ENCODE results near the gene STAT3.
A peak's percentile ranks its signal among the peaks of the same experiment; 100 is the strongest.
"Not testable (repeated sequence)": the region's sequence is repeated elsewhere in the genome, so short reads cannot be mapped to it uniquely, and the experiment has no call there.

STAT3 gene

DNA sequence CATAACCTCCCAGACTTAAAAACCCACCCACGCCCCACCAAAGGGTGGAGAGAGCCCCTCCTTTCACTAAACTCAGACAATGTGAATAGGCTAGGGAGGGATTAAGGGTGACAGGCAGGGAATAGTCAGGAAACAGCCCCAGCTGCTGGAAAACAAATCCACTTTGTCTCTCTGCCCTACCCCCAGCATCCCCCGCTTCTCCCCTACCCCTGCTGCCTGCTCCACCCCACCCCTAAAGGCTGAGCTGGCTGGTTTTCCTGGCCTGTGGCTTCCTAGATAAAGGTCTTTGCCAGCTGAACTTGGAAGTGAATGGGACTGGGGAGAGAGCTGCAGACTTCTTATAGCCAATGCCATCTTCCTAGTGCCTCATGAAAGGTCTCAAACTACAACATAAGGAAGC, 19.8 kb upstream of the STAT3 start:
- DNase-seq = no peak

- DNase-seq = peak; percentile 79
Measured at GRCh38 chr17:42407289-42407836, 19.1 kb upstream of the STAT3 start.

- DNase-seq = no peak
Measured at GRCh38 chr17:42406615-42407288, 18.5 kb upstream of the STAT3 start.

DNA sequence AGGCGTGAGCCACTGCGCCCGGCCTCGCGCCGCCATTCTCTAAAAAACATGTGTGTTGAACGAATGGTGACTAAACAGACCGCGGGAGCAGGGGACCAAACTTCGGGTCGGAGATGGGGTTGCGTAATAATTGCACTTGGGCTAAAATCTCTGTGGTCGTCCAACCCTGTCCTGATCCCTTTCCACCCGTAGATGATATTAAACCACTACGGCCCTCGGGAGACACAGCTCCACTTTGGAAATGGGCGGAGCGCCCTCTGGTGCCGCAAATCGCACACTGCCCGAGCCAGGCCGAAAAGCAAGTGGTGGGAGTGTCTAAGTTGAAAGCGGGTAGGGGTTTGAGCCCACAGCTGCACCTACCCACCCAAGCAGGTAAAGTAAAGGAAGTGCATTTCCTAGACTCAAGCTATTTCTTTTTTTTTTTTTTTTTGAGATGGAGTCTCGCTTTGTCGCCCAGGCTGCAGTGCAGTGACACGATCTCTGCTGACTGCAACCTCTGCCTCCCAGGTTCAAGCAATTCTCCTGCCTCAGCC, 17.8 kb upstream of the STAT3 start:
- no peak for DNase-seq

DNA sequence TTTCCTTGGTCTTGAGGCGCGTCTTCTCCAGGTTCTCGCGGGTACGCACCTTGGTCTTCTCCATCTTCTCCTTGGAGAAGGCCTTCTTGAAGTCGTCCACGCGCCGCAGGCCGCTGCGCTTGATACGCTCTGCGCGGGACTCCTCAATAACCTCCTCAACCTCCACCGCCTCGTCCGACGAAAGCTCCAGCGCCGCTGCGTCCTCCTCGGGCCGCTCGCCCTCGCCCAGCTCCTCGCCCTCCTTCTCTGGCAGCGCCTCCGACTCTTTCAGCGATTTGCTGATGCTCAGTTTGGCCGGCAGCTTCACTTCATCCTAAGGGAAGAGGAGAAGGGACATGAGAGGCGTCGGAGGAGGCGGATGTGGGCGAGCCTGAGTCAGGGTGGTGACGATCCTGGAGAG, 16.8 kb upstream of the STAT3 start:
- DNase-seq = no peak

- no peak for DNase-seq
Measured at GRCh38 chr17:42404326-42405055, 16.2 kb upstream of the STAT3 start.

DNA sequence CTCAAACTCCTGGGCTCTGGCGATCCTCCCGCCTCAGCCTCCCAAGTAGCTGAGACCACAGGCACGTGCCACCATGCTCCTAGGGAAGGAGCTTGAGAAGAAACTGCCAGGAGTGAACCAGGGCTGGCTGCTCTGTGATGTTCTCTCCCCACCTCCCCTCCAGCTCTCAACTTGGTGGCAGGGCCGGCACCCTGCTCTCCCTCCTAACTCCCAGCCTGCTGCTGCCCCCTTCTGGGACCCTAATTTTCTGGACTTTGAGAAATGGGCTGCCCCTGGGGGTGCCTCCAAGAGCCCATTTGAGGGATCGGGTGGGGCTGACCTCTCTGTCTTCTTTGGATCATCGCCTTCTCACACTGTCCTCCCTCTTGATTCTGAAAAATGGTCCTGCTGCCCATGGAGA, 14.9 kb upstream of the STAT3 start:
- DNase-seq = no peak

- DNase-seq = peak; percentile 56
Measured at GRCh38 chr17:42402117-42402516, 13.9 kb upstream of the STAT3 start.

- DNase-seq = not testable (repeated sequence)
Measured at GRCh38 chr17:42400844-42401375, 12.7 kb upstream of the STAT3 start.

DNA sequence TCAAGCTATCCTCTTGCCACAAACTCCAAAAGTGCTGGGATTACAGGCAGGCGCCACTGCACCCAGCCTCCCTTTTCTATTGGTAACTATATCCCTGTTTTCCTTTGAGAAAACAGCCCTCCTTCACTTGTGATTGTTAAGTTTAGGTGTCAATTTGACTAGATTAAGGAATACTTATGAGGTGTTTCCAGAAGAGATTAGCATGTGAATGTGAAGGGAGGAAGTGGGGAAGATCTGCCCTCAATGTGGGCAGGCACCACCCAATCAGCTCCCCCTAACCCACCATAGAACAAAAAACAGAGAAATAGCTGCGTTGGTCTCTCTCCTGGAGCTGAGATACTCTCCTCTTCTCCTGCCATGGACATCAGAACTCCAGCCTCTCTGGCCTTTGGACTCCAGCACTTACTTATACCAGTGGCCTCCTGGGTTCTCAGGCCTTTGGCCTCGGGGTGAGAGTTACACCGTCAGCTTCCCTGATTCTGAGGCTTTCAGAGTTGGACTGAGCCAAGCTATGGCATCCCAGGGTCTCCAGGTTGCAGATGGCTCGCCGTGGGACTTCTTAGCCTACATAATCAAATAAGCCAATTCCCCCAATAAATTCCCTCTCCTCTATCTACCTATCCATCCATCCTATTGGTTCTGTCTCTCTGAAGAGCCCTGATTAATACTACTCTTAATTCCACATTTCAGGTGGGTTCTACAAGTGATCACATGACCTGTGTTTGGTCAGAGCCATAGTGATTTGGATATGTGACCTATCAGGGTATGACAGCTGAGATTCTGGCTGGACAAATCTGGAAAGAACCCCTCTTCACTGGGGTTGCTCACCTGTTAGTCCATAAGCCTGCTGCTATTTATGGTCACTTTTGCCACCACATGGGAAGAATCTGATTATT, 12.0 kb upstream of the STAT3 start:
- no peak for DNase-seq

DNA sequence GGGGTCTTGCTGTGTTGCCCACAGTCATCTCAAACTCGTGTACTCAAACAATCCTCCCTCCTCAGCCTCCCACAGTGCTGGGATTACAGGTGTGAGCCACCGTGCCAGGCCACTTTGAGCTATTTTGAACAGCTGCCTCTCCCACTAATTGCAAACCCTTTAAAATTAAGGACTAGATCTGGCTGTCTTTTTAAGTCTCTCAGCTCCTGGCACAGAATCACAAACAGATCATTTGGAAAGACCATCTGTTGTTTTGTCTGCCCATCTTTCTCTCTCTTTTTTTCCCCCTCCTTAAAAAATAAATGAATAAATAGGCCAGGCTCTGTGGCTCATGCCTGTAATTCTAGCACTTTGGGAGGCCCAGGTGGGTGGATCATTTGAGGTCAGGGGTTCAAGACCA, 10.9 kb upstream of the STAT3 start:
- no peak for DNase-seq

DNA sequence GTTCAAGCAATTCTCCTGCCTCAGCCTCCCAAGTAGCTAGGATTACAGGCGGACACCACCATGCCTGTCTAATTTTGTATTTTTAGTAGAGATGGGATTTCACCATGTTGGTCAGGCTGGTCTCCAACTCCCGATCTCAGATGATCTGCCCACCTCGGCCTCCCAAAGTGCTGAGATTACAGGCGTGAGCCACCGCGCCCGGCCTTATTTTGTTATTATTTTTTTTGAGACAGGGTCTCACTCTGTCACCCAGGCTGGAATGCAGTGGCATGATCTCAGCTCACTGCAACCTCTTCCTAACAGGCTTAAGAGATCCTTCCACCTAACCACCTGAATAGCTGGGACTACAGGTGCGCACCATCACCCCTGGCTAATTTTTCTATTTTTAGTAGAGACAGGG, 7.4 kb upstream of the STAT3 start:
- not testable (repeated sequence) for DNase-seq

DNA sequence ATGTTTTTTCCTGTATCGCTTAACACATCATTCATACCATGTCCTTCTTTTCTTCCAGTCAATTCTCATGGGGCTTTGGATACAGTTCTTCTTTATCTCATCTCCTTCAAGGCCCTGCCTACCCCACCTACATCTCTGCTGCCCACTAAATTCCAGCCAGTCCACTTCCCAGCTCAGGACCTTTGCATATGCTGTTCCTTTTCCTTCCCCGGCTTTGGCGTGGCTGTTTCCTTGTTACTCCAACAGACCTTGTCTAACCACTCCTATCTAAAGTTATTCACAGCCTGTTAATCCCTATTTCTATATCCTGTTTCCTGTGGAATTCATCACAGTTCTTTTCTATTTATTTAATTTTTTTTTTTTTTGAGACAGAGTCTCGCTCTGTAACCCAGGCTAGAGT, 6.6 kb upstream of the STAT3 start:
- DNase-seq = no peak

DNA sequence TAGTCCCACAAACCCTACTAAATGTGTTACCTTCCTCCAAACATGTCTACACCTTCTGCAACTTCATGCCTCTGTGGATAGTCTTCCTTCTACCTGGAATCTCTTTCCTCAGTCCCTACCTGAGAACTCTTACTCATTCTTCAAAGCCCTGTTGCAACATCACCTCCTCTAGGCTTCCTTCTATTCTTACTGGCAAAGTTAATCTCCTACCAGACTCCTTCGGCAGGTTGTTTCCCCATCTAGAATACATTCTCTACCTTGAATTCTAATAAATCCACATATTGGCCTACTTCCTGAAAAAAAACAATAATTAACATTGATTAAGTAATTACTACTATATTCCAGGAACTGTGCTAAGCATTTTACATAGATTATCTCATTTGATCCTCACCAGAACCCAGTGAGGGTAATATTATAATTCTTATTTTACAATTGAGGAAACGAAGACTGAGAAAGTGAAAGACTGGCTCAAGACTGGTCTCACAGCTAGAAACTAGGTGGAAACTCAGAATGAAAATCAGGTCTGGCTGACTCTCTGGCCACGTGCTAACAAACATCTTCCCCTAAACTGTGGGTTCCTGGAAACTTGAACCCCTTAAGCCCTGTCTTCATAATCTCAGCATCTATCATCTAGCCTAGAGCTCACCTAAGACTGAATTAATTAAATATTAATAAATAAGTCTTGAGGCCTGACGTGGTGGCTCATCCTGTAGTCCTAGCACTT, 4.6 kb upstream of the STAT3 start:
- DNase-seq = no peak

DNA sequence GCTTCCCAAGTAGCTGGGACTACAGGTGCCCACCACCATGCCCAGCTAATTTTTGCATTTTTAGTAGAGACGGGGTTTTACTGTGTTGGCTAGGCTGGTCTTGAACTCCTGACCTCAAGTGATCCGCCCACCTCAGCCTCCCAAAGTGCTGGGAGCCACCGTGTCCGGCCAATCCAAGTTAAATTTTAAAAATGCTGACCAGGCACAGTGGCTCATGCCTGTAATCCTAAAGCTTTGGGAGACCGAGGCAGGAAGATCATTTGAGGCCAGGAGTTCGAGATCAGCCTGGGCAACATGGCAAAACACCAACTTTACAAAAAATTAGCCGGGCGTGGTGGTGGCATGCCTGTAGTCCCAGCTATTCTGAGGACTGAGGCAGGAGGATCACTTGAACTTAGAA, 3.2 kb upstream of the STAT3 start:
- DNase-seq = not testable (repeated sequence)

DNA sequence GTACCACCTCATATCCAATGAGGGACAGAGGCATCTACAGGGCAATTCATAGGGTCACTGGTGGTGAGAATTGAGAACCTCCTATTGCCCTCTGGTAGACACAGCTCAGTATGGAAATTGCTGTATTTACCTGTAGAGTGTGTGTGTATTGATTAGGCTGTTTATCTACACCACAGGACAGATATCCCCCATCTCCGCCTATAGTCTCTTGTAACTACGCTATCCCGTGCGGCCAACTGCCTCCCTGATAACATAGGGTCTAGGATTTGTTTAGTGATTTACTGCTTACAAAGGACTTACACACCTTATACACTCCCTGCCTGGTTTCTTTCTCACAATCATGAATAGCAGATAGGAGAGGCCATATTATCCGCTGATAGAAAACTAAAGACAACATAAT, 1.7 kb upstream of the STAT3 start:
- DNase-seq = no peak

DNA sequence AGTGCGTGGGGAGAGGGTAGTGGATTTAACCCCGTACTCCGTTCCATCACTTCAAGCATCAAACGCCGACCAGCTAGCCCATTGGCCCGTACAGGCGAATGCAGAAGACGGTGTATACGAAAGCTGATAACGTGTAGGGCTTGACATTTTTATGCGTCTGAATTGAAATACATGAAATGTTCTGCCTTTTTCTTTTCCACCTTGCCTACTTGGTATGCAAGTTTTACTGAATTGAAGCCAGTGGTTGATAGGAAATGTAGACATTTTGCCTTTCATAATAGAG, 834 bp upstream of the STAT3 start:
- DNase-seq = peak; percentile 22

DNA sequence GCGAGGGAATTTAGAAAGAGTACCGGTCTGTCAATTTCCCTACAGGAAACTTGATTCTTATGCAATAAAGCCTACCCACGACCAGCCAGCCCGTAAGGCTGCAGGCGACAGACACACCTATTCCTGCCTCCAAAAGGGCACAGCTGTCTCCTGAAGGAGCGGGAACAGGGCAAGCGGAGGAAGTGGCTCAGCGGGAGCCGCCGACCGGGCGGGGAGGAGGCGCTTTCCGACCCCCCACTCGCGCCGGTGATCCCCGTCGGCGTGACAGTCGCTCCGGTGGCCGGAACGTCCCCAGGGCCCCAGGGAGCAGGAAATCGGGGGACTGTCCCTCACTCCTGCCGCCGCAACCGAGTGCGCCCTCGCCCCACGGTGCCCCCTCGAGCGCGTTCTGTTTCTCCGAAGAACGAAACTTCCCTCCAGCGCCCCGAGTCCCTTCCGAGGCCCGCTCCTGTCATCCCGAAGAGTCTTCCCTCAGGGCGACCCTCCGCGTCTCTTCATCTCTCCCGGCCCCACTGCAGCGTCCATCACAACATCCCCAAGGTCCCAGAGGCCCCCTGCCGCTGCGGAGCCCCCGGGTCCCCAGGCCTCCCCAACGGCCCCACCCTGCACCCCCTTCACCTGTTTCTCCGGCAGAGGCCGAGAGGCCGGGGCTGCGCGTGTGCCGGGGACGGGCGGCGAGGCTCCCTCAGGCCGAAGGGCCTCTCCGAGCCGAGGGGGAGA, 421 bp downstream of the STAT3 start:
- DNase-seq = no peak

DNA sequence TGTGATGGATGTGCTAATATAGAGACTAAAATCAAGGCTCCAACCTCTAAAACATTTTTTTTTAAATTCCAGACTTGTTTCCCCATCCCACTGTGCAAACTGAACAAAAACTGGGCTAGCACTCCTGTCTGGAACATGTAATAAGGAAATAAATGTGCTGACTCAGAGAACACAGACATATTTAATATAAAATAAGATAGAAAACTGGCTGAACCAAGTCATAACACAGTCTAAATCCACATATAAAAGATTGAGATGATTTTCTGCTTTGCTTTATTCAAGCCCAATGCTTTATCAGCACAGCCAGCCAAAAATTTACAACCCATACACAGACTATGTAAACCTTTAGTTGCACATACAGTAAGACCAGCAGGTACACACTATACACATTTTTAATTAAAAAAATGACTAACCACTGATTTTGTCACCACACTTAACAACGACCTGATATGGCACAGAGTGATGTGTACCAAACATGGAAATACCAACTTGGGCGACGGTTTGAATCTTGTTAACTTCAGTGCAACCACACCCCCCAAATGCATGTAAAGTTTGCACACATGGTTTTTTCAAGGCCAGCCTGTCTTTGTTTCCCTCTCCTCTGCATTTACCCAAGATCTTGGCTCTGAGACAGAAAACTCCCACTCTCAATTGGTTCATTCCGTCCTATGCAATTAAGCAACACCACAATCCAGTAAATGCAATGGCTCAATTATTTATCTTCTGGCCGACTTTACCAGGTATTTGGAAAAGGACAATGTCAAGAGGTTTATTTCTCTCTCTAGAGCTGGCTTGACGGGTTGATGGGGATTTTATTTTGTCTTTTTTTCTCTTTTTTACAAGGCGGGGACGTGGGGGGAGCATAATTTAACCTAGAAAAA, 1.2 kb downstream of the STAT3 start:
- DNase-seq = peak; percentile 43

- DNase-seq = no peak
Measured at GRCh38 chr17:42381898-42382297, 6.3 kb downstream of the STAT3 start.

DNA sequence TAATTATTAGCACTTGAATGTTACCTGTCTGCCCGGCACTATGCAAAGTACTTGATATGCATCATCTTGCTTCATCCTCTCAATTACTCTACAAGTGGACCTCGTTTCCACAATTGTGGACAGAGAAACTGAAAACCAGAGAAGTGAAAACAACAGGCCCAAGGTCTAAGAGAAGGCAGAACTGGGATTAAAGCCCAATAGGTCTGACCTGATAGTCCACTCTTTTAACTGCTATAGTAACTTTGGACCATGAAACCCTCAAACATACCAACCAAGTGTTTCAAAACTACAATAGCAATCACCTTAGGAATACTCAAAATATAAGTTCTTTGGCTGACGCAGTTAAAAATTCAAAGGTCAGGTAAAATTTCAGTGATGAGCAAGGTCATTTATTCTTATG, 7.3 kb downstream of the STAT3 start:
- DNase-seq = no peak
